ENCODE data around the gene ARHGAP19.

DNA sequence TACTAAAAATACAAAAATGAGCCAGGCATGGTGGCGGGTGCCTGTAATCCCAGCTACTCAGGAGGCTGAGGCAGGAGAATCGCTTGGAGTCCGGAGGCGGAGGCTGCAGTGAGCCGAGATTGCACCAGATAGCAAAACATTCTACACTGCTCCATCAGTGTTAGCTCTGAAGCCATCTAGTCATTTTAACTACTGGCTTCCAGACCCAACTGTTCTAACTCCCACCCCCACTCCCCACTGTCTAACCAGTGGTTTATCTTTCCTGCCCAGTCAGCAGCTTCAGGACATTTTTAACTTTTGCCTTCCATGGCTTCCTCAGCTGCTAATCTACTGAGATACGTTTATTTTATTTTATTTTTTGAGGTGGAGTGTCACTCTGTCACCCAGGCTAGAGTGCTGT is 20.5 kb upstream of the ARHGAP19 start:
- TF ChIP-seq POLR2AphosphoS5 (IDR thresholded peaks at IDR 0.05; ENCODE audit: borderline replicate concordance, low read depth, low read length) (no peak), EZH2 (IDR thresholded peaks at IDR 0.05) (no peak), FOXP2 (optimal IDR thresholded peaks at IDR 0.05; ENCODE audit: control extremely low read depth, extremely low read length, insufficient read depth) (no peak)
